H1 (cell line): ENCODE measurements around the gene CDNF. TPM values are rescaled to one million over a fixed set of nuclear protein-coding genes. Genes with fewer than 3 reads are reported as not detected.

Experiments used
- CTCF ChIA-PET: fragments of 300-600 bp; sonication (Branson Sonifier 250); formaldehyde crosslinking; loops from one replicate; lab custom pipeline; 2021; ENCODE audit not compliant: partially characterized antibody; lab: Charles Lee
- POLR2A ChIA-PET: fragments of 300-600 bp; sonication (Branson Sonifier 250); formaldehyde crosslinking; loops from one replicate; lab custom pipeline; 2021; ENCODE audit warnings: inconsistent platforms; ENCODE audit not compliant: partially characterized antibody; lab: Charles Lee
- DNase-seq, 2 experiments: peaks; one replicate each; pipeline versions ENCODE4 v3.0.0 to v3.0.0-alpha.2; 2010 to 2022; ENCODE audit warnings: low spot score in 2 of 2, low read depth in 1 of 2, mixed read lengths in 1 of 2
- FAIRE-seq: peaks from 2 replicates; lab custom pipeline; 2011; peaks lifted over from hg19 to GRCh38; lab: Jason Lieb, UNC
- H2AFZ ChIP-seq: 2 replicates; pipeline ENCODE4 v1.8.1; 2012; ENCODE audit warnings: low read length, inconsistent platforms
- H2AK5ac ChIP-seq: 2 replicates; pipeline ENCODE4 v1.6.1; 2013; ENCODE audit warnings: low read depth, low read length
- H2BK120ac ChIP-seq: replicated peaks from 2 replicates; pipeline ENCODE3; 2013; ENCODE audit warnings: low read depth, low read length, inconsistent platforms
- H2BK12ac ChIP-seq: 2 replicates; pipeline ENCODE4 v1.6.1; 2013; ENCODE audit warnings: low read depth, low read length
- H2BK15ac ChIP-seq: 2 replicates; pipeline ENCODE4 v1.6.1; 2013; ENCODE audit warnings: low read length
- H2BK20ac ChIP-seq: 2 replicates; pipeline ENCODE4 v1.6.1; 2013; ENCODE audit warnings: low read length
- H2BK5ac ChIP-seq: 2 replicates; pipeline ENCODE4 v1.6.1; 2013; ENCODE audit warnings: low read depth, low read length
- H3K14ac ChIP-seq: 2 replicates; pipeline ENCODE4 v1.6.1; 2013; ENCODE audit warnings: inconsistent platforms; ENCODE audit not compliant: insufficient read length
- H3K18ac ChIP-seq: 2 replicates; pipeline ENCODE4 v1.6.1; 2013; ENCODE audit warnings: low read length; ENCODE audit errors: extremely low read depth
- H3K23ac ChIP-seq: 2 replicates; pipeline ENCODE4 v1.6.1; 2013; ENCODE audit warnings: inconsistent platforms; ENCODE audit not compliant: insufficient read length
- H3K23me2 ChIP-seq: 2 replicates; pipeline ENCODE4 v1.6.1; 2013; ENCODE audit warnings: low read depth, low read length
- H3K27ac ChIP-seq: 2 replicates; pipeline ENCODE4 v1.6.1; 2011; ENCODE audit warnings: low read depth, low read length, inconsistent platforms
- H3K27me3 ChIP-seq, 4 experiments: replicated peaks in 1 of 4; 1 replicate in 1 of 4; 2 replicates in 3 of 4; pipeline versions ENCODE4 v1.6.1 to v1.8.1; 2011 to 2013; ENCODE audit warnings: low read length in 3 of 4, mild to moderate bottlenecking in 3 of 4, inconsistent platforms in 2 of 4, mixed read lengths in 2 of 4, moderate library complexity in 1 of 4; ENCODE audit not compliant: control insufficient read depth in 3 of 4, insufficient read depth in 3 of 4; ENCODE audit errors: extremely low read depth in 1 of 4
- H3K36me3 ChIP-seq, 4 experiments: 2 replicates each; pipeline versions ENCODE4 v1.6.1 to v1.8.1; 2011 to 2013; ENCODE audit warnings: mild to moderate bottlenecking in 4 of 4, low read length in 3 of 4, moderate library complexity in 2 of 4, control low read depth in 1 of 4, inconsistent platforms in 1 of 4; ENCODE audit not compliant: insufficient read depth in 4 of 4, control insufficient read depth in 2 of 4
- H3K4ac ChIP-seq: replicated peaks from 2 replicates; pipeline ENCODE3; 2013; ENCODE audit warnings: low read length, low read depth, mixed read lengths, inconsistent platforms; ENCODE audit not compliant: insufficient read length
- H3K4me1 ChIP-seq, 4 experiments: replicated peaks in 1 of 4; 1 replicate in 1 of 4; 2 replicates in 3 of 4; pipeline versions ENCODE4 v1.6.1 to v1.8.1; 2011 to 2013; ENCODE audit warnings: low read length in 3 of 4, inconsistent platforms in 2 of 4, mixed read lengths in 1 of 4; ENCODE audit not compliant: insufficient read depth in 4 of 4, control insufficient read depth in 3 of 4
- H3K4me2 ChIP-seq, 2 experiments: 2 replicates each; pipeline versions ENCODE4 v1.6.1 to v1.8.1; 2011 to 2013; ENCODE audit warnings: low read depth in 2 of 2, low read length in 2 of 2, control low read depth in 1 of 2, inconsistent platforms in 1 of 2, mild to moderate bottlenecking in 1 of 2; ENCODE audit not compliant: insufficient read depth in 1 of 2
- H3K4me3 ChIP-seq, 4 experiments: fragments of 200-600, 300-600 bp in 1 of 4; sonication (generic), shearing (Covaris generic), sonication (Bioruptor Twin) in 1 of 4; 2 replicates each; pipeline versions ENCODE4 v1.5.1 to v1.8.1; 2011 to 2016; ENCODE audit warnings: low read length in 4 of 4, low read depth in 3 of 4, control low read depth in 2 of 4, inconsistent platforms in 2 of 4, mild to moderate bottlenecking in 2 of 4, mixed read lengths in 1 of 4, moderate library complexity in 1 of 4; ENCODE audit not compliant: insufficient read depth in 2 of 4; ENCODE audit errors: extremely low read depth in 1 of 4
- H3K56ac ChIP-seq: replicated peaks from 2 replicates; pipeline ENCODE3; 2013; ENCODE audit warnings: low read depth, mild to moderate bottlenecking, mixed read lengths, low read length, inconsistent platforms; ENCODE audit not compliant: insufficient read length
- H3K79me1 ChIP-seq: 2 replicates; pipeline ENCODE4 v1.6.1; 2013; ENCODE audit warnings: low read depth, low read length, control low read depth
- H3K79me2 ChIP-seq, 2 experiments: 2 replicates each; pipeline versions ENCODE4 v1.6.1 to v1.8.1; 2012 to 2013; ENCODE audit warnings: low read length in 2 of 2, mild to moderate bottlenecking in 2 of 2, inconsistent platforms in 1 of 2; ENCODE audit not compliant: insufficient read depth in 2 of 2, control insufficient read depth in 1 of 2
- H3K9ac ChIP-seq, 4 experiments: replicated peaks in 1 of 4; 1 replicate in 1 of 4; 2 replicates in 3 of 4; pipeline versions ENCODE4 v1.6.1 to v1.8.1; 2011 to 2013; ENCODE audit warnings: low read depth in 3 of 4, low read length in 3 of 4, control low read depth in 2 of 4, mild to moderate bottlenecking in 2 of 4, moderate library complexity in 2 of 4, inconsistent platforms in 1 of 4; ENCODE audit errors: extremely low read depth in 1 of 4
- H3K9me3 ChIP-seq, 2 experiments: 2 replicates each; pipeline versions ENCODE4 v1.6.1 to v1.8.1; 2012 to 2013; ENCODE audit warnings: mild to moderate bottlenecking in 2 of 2, moderate library complexity in 2 of 2, control low read depth in 1 of 2, inconsistent platforms in 1 of 2, low read depth in 1 of 2, low read length in 1 of 2, mixed read lengths in 1 of 2; ENCODE audit not compliant: insufficient read depth in 2 of 2
- H4K20me1 ChIP-seq, 2 experiments: replicated peaks in 1 of 2; 2 replicates each; pipeline versions ENCODE3 to v1.8.1; 2011 to 2013; ENCODE audit warnings: inconsistent platforms in 2 of 2, low read length in 2 of 2, mild to moderate bottlenecking in 1 of 2; ENCODE audit not compliant: insufficient read depth in 2 of 2, control insufficient read depth in 1 of 2
- H4K5ac ChIP-seq: 2 replicates; pipeline ENCODE4 v1.6.1; 2013; ENCODE audit warnings: low read length, low read depth, mixed read lengths, inconsistent platforms; ENCODE audit not compliant: insufficient read length
- H4K8ac ChIP-seq: 2 replicates; pipeline ENCODE4 v1.8.0; 2013; ENCODE audit warnings: mild to moderate bottlenecking, moderate library complexity, low read length, inconsistent platforms; ENCODE audit not compliant: insufficient read depth; ENCODE audit errors: extremely low read depth
- H4K91ac ChIP-seq: replicated peaks from 2 replicates; pipeline ENCODE3; 2013; ENCODE audit warnings: low read length, mixed read lengths, inconsistent platforms; ENCODE audit not compliant: insufficient read length
- TBP ChIP-seq: IDR thresholded peaks from 2 replicates; pipeline ENCODE4 v1.6.1; 2011; ENCODE audit warnings: low read depth, low read length, improper control_type of control experiment
- WGBS, 2 experiments: shearing (Covaris generic) in 1 of 2; methylation state at CpG; one replicate each; pipeline versions ENCODE4 v1.1.6 to v1.1.7; 2013 to 2015; ENCODE audit warnings: low lambda C conversion rate in 2 of 2, mixed read lengths in 2 of 2, inconsistent platforms in 1 of 2, low coverage in 1 of 2, missing lambda C conversion rate in 1 of 2; ENCODE audit not compliant: insufficient replicate concordance in 2 of 2, insufficient coverage in 1 of 2, insufficient read length in 1 of 2; ENCODE audit errors: extremely low coverage in 1 of 2, missing lambda C conversion rate in 1 of 2; 5-methylcytosine and 5-hydroxymethylcytosine counted together
- polyA plus RNA-seq, 7 experiments: library from polyadenylated mRNA; depleted of rRNA in 3 of 7; stranded (reverse) in 5 of 7; unstranded in 2 of 7; fragments of >200 nt in 5 of 7; fragments of 200-250 nt in 2 of 7; gene quantifications; 1 replicate in 5 of 7; 2 replicates in 1 of 7; 4 replicates in 1 of 7; pipeline versions ENCODE4 v1.2.1 to v1.2.3, GENCODE V29; 2011 to 2013; ENCODE audit warnings: missing spikeins in 2 of 7, mixed read lengths in 2 of 7
- total RNA-seq: library from RNA; stranded (reverse); fragmentation: NEBNext Ultra II Directional; extraction: Animal tissue kit (Norgen Biotek cat#: 25700); gene quantifications from 2 replicates; pipeline ENCODE4 v1.2.1, GENCODE V29; 2021

CDNF gene
- total and polyA plus RNA-seq, 2 of the 8 experiments (the other 6 are each of a cell fraction or from before 2014, with no cell fraction given): 0.32 to 0.67 TPM

GRCh38 chr10:14821635-14822375 lies 16.0 kb downstream of the CDNF start:
- Histone ChIP-seq H4K91ac (no peak overlapping the region), H4K5ac (no peak overlapping the region), H4K8ac (no peak overlapping the region), H3K23me2 (no peaks in the 10 kb centered on the region), H3K4ac (no peak overlapping the region), H2BK120ac (no peak overlapping the region), H3K36me3 (no peaks in the 10 kb centered on the region), H2BK20ac (no peak overlapping the region), H3K4me1 (no peaks in the 10 kb centered on the region; a peak in 2 of 7 replicates), H3K9ac (no peak overlapping the region), H3K9me3 (no peaks in the 10 kb centered on the region), H3K79me2 (no peaks in the 10 kb centered on the region), H3K79me1 (no peaks in the 10 kb centered on the region), H2AFZ (no peak overlapping the region), H3K4me3 (no peak overlapping the region), H4K20me1 (no peaks in the 10 kb centered on the region), H2AK5ac (no peak overlapping the region), H2BK5ac (no peak overlapping the region), H2BK12ac (no peak overlapping the region), H2BK15ac (no peak overlapping the region), H3K27ac (no peak overlapping the region), H3K18ac (no peak overlapping the region), H3K4me2 (no peak overlapping the region), H3K14ac (no peak overlapping the region), H3K27me3 (no peaks in the 10 kb centered on the region), H3K56ac (no peak overlapping the region), H3K23ac (no peak overlapping the region)
- CTCF ChIA-PET: interaction anchor here (0.6 to 3.9 kb wide), 16 partner anchors 15 to 1235 kb away, joined by 3 to 40 read pairs (median 4); partner anchors contain the start of genes FAM107B and PRPF18
- POLR2A ChIA-PET: interaction anchor here (0.6 to 1.8 kb wide), 2 partner anchors 16 to 263 kb away, joined by 3 to 8 read pairs; partner anchors contain the start of genes CDNF, HSPA14 and MSANTD7
- FAIRE-seq: no peak
- 67% methylated on average over 6 of the region's 6 CpGs; no CpG with 5 or more reads in 1 of the 2 experiments for WGBS, 2 experiments
- DNase-seq: no peak
- no peak for TF ChIP-seq TBP
